HuH-7 (cell line): Measurements from ENCODE around the gene HOXD4.

Experiments
- DNase-seq: peaks from one replicate; pipeline ENCODE4 v3.0.0; 2011; ENCODE audit warnings: low spot score

Gene HOXD4

GRCh38 chr2:176170602-176171305 lies 19.4 kb downstream of the HOXD4 start:
- DNase-seq = no peak

DNA sequence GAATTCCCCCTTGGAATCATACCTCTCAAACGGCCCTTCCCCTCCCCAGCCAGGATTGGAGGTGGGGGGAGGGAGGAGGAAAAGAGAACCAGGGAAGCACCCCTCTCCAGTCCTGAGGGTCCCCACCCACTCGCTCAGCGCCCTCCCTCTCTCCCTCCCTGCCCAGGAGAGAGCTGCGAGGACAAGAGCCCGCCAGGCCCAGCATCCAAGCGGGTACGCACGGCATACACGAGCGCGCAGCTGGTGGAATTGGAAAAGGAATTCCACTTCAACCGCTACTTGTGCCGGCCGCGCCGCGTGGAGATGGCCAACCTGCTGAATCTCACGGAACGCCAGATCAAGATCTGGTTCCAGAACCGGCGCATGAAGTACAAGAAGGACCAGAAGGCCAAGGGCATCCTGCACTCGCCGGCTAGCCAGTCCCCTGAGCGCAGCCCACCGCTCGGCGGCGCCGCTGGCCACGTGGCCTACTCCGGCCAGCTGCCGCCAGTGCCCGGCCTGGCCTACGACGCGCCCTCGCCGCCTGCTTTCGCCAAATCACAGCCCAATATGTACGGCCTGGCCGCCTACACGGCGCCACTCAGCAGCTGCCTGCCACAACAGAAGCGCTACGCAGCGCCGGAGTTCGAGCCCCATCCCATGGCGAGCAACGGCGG lies 20.1 kb downstream of the HOXD4 start:
- no peak for DNase-seq

- DNase-seq = no peak
These were observed 20.9 kb downstream of the HOXD4 start for GRCh38 chr2:176172007-176172894.

- no peak for DNase-seq
These were observed 21.7 kb downstream of the HOXD4 start for GRCh38 chr2:176172895-176173566.

GRCh38 chr2:176173567-176174381 lies 22.4 kb downstream of the HOXD4 start:
- DNase-seq = peak; percentile 81

GRCh38 chr2:176174382-176174823 lies 23.1 kb downstream of the HOXD4 start:
- DNase-seq = peak; percentile 69

DNA sequence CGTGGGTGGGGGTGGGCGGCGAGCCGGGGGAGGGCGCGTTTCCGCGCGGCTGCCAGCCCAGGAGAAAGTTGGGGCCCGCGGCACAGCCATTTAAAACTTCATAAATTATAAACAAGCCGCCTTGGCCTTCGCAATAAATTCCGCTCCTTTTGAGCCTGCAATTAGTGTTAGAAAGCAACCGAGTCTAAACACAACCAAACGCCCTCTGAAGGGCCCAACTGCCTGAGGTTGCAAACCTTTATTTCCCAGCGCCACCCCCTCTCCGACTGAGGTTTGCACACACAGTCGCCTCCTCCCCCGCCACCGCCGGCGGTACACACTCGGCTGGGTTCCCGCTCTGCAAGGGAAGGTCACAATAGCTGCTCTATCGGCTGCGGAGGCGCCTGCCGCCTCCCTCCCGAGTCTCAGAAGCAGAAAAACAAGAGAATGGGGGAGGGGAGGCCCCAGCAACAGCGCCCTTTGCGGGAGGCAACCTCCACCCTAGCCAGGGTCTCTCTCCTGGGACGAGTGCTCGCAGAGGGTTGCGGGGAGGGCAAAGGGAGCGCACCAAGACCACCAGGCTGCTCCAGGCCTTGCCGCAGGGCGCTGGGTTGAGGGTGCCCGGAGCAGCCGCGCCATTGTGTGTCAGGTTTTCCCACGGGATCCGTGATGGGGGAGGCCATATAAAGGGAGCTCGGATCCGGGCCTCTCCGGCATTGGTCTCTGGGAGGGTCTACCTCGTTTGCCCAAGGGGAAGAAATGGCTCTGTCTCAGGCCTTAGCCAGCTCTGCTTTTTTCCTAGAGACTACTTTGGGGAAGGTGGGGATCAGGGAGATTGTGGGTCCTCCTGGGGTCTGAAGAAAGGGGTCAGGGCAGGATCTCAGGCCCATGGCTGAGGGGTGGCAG lies 23.7 kb downstream of the HOXD4 start:
- no peak for DNase-seq

DNA sequence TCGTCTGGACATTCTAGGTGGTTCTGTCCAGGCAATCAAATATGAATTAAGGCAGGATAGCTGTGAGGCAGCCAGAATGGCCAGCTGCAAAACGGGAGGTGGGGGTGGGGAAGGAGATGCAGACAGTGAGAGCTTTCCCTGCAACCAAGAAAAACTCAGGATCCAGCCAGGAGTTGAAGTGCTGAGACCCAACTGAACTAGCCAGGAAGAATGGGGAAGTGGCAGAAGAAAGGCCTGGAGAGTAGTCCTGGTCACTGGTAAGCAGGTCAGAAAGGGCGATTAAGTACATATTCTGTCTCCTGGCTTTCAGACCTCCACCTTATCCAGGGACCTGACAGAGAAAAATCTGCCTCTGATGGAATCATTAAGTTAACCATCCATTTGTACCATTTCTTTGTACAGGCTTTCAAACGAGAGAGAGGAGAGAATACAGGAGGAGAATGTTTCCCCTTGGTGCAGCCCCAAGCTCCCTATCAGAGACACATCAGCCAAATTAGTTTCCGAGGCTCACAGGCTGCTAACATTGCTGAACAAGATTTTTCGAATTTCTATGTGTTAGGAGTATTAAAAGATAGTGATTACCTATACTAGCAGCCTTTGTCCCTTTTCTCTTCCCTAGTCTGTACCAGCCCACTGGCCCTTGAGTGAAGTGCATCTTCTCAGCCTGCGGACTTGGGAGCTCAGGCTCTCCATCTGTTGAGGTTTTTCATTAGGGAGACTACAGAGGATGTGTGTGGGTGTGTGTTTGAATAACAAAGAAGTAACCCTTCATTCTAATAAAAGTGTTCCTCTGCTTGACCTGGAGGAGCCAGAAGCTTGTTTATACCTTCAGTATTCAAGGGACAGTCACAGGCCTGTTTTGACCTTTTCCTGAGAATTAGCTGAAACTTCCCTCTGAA lies 24.6 kb downstream of the HOXD4 start:
- no peak for DNase-seq

- DNase-seq = no peak
These were observed 26.3 kb downstream of the HOXD4 start for GRCh38 chr2:176177580-176178037.

DNA sequence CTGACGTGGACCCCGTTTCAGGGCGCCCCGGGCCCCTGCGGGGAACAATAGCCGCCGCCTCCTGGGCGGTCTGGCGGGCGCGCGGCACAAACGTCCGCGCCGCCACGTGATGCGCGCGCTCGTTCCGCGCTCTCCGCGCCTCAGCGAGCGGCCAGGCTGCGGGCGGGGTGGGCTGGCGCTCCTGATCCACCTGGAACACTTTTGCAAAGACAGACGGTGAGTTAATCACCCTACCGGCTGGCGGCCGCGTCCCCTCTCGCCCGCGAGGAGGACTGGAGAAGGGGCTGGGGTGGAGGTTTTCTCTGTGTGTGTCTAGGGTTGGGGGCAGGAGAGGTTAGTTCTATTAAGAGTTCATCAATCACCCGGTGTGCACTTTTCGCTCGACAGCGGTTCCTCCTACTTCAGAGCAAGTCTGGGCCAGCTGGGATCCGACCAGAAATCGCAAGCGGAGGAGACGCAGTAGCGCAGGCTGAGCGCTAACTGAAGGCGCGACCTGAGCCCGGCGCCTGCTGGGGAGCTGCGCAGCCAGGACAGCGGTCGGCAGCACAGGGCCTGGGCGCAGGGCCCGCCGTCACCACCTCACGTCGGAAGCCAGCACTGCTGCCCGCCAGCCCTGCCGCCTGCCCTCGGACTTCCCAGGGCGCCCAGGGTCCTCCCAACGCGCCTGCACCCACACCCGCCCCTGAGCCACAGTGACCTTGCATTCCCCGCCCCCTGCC lies 26.8 kb downstream of the HOXD4 start:
- no peak for DNase-seq

GRCh38 chr2:176178757-176179295 lies 27.5 kb downstream of the HOXD4 start:
- DNase-seq = no peak

- DNase-seq = no peak
These were observed 30.2 kb downstream of the HOXD4 start for GRCh38 chr2:176181551-176181950.

DNA sequence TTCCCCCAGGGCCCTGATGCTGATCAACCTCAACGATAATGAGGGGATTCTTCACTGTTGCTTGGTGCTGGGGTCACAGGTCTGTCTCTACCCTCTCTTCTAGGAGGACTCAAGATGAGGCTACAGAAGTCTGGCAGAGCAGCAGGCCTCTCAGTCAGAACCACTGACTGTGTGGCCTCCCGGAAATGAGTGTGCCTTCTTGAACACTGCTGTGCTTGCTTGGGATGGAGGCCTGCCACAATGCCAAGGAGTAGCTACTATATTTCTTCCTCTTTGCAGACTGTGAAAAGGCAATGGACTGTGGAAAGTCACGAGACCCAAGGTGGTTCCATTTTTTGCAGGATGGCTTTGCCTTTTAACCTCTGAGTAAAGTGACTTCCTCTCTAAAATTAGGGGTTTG lies 31.3 kb downstream of the HOXD4 start:
- DNase-seq = no peak

GRCh38 chr2:176184749-176185148 lies 33.4 kb downstream of the HOXD4 start:
- no peak for DNase-seq

GRCh38 chr2:176186024-176186423 lies 34.7 kb downstream of the HOXD4 start:
- DNase-seq = no peak

DNA sequence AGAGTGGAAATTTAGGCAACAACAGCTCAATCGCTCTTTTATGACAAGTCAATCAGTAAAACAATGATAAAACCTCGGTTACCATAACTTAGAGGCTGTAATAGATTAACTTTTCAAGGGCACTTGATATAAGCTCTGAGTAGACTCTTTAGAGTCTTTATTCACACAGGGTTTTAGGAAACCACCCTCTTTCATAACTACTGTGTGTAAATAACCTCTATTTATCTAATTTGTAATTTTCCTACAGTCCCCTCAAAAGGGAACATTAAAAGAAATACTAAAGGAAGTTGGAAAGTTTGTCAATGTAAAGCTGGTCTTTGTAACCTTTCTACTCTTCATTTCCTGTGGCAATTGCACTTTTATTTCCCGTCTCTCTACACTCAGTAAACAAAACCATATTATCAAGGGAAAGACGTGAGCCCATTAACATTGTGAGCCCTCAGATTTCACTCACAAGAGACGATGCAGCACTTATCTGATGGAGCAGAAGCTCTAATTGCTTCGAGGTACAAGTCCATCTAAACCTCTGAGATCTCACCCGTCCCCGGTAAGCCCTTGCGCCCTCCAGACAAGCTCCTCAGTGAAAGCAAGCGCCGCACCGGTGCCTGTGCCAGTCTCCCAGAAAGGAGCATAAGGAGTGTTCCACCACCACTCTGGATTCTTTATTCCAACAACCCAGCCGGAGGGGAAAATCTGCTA lies 36.0 kb downstream of the HOXD4 start:
- peak; percentile 68 for DNase-seq
